ENCODE results near the gene ZNF587. TPM values are rescaled to one million over a fixed set of nuclear protein-coding genes. Genes with fewer than 3 reads are reported as not detected.
"Not testable (repeated sequence)": the region's sequence is repeated elsewhere in the genome, so short reads cannot be mapped to it uniquely, and the experiment has no call there.

The ZNF587 gene
- total RNA-seq, 1 experiment from 2014 or later: 25.9 TPM

DNA sequence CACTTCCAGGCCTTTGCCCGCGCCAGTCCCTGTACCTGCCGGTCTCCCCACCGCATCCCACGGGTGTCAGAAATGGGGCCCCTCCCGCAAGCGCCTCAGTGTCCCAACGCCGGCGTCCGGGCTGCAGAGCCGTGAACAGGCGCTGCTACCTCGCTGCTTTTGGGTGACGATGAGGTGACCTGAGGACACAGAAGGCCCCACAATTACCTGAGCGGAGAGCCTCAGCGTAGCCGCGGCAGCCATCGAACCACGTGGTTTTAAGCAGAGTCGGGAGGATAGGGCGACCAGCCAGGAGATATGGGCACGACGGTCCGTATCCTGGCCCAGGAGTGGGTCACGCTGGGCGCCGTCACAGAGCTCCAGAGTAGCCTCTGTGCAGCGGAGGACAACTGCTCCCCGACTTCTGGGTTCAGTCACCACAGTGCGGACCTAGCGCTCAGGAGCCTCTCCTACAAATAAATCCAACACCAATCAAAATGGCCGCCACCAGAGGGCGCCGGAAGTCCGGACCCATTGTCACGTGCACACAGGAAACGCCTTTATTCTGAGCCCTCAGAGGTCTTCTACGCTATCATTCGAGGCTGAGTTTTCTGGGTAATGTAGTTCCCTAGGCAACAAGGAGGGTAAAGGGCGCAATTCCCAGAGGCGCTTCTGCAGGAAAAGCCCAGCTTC is 39.0 kb downstream of the ZNF587 start, which contains the start of gene ZNF814:
Gene ZNF814 (minus strand): TSS at position 478 of the 672 bp plus-strand sequence. CDS start 235 bp downstream, at position 243.
- H3K36me3 ChIP-seq (ENCODE audit: control insufficient read depth in 1 of 2, insufficient read depth in 2 of 2, low read length in 2 of 2): no peaks in the 10 kb centered on the region
- H3K4me1 ChIP-seq (ENCODE audit: control insufficient read depth in 1 of 2, insufficient read depth in 2 of 2, low read length in 2 of 2): no peaks in the 10 kb centered on the region
- H4K20me1 ChIP-seq (ENCODE audit: insufficient read depth): no peaks in the 10 kb centered on the region
- ChIA-PET POLR2A (no interaction called here), CTCF (no interaction called here), RAD21 (ENCODE audit: low non-redundant PET in 1 of 2, low total read pairs in 2 of 2, uncharacterized antibody in 2 of 2, unreplicated experiment in 2 of 2) (no interaction called here)
- no TSS peak for BruUV-seq (replicated peaks)
- H3K27me3 ChIP-seq (ENCODE audit: insufficient read depth, low read length): no peaks in the 10 kb centered on the region
- ATAC-seq (peak; percentile 52; the same call in 1 of the 2 replicates), DNase-seq (ENCODE audit: low read depth, low spot score) (no peak)
- peaks cover 0 to 16% of the 10 kb centered on the region in 2 experiments; a peak in 1 of 4 replicates for H3K9me3 ChIP-seq (ENCODE audit: control insufficient read depth in 1 of 2, insufficient read depth in 1 of 2, low read depth in 1 of 2, low read length in 2 of 2)
- intact Hi-C loops (cut with micrococcal nuclease): no loop called here
- no peak within 1 kb of the TSS for H3K9ac ChIP-seq (ENCODE audit: low read length)
- H3K4me3 ChIP-seq (replicated peaks in 1 of 2; ENCODE audit: low read depth in 1 of 2, low read length in 2 of 2): no peak within 1 kb of the TSS
- no peaks in the 10 kb centered on the region for H3K79me2 ChIP-seq (ENCODE audit: insufficient read depth, low read length)
- H3K27ac ChIP-seq (ENCODE audit: low read depth, low read length): no peak within 1 kb of the TSS
- H3K4me2 ChIP-seq (ENCODE audit: low read length): no peak within 1 kb of the TSS
- TF ChIP-seq, protein P1, sequence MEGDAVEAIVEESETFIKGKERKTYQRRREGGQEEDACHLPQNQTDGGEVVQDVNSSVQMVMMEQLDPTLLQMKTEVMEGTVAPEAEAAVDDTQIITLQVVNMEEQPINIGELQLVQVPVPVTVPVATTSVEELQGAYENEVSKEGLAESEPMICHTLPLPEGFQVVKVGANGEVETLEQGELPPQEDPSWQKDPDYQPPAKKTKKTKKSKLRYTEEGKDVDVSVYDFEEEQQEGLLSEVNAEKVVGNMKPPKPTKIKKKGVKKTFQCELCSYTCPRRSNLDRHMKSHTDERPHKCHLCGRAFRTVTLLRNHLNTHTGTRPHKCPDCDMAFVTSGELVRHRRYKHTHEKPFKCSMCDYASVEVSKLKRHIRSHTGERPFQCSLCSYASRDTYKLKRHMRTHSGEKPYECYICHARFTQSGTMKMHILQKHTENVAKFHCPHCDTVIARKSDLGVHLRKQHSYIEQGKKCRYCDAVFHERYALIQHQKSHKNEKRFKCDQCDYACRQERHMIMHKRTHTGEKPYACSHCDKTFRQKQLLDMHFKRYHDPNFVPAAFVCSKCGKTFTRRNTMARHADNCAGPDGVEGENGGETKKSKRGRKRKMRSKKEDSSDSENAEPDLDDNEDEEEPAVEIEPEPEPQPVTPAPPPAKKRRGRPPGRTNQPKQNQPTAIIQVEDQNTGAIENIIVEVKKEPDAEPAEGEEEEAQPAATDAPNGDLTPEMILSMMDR (IDR thresholded peaks at IDR 0.05 in 2 of 3, conservative IDR thresholded peaks at IDR 0.05 in 1 of 3; ENCODE audit: borderline replicate concordance in 1 of 3, insufficient read depth in 1 of 3, low read depth in 2 of 3, low read length in 2 of 3): peak in 2 of 3 experiments; percentile 25 to 48; a peak in 2 of 6 replicates
- TF ChIP-seq CEBPB (IDR thresholded peaks at IDR 0.05; ENCODE audit: low read depth): no peak
- H3K9me2 ChIP-seq (ENCODE audit: insufficient read depth): no peaks in the 10 kb centered on the region
- H2AFZ ChIP-seq (ENCODE audit: low read depth, low read length, poor library complexity, severe bottlenecking): no peak within 1 kb of the TSS

DNA sequence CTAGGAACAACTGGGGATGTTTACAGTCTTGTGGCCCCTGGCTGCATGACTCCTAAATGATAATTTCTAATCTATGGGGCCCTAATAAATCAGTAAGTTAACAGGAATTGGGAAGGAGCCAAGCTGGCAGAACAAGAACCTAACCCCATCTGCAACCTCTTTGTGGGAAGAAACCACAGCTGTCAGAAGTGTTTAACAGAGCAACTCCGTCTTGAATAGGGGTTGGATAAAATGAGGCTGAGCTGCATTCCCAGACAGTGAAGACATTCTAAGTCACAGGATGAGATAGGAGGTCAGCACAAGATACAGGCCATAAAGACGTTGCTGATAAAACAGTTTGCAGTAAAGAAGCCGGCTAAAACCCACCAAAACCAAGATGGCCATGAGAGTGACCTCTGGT is 41.0 kb downstream of the ZNF587 start:
- H3K79me2 ChIP-seq (ENCODE audit: insufficient read depth, low read length); H3K27ac ChIP-seq (ENCODE audit: low read depth, low read length); POLR2A ChIA-PET; H3K9me2 ChIP-seq (ENCODE audit: insufficient read depth); H3K9me3 ChIP-seq (ENCODE audit: control insufficient read depth in 1 of 2, insufficient read depth in 1 of 2, low read depth in 1 of 2, low read length in 2 of 2); RAD21 ChIA-PET (ENCODE audit: low non-redundant PET in 1 of 2, low total read pairs in 2 of 2, uncharacterized antibody in 2 of 2, unreplicated experiment in 2 of 2); intact Hi-C loops (cut with micrococcal nuclease); DNase-seq (ENCODE audit: low read depth, low spot score); H3K9ac ChIP-seq (ENCODE audit: low read length); H3K4me2 ChIP-seq (ENCODE audit: low read length); H3K27me3 ChIP-seq (ENCODE audit: insufficient read depth, low read length); H3K36me3 ChIP-seq (ENCODE audit: control insufficient read depth in 1 of 2, insufficient read depth in 2 of 2, low read length in 2 of 2); H3K4me3 ChIP-seq (replicated peaks in 1 of 2; ENCODE audit: low read depth in 1 of 2, low read length in 2 of 2); ATAC-seq; BruUV-seq (replicated peaks); H3K4me1 ChIP-seq (ENCODE audit: control insufficient read depth in 1 of 2, insufficient read depth in 2 of 2, low read length in 2 of 2); H4K20me1 ChIP-seq (ENCODE audit: insufficient read depth); H2AFZ ChIP-seq (ENCODE audit: low read depth, low read length, poor library complexity, severe bottlenecking); CTCF ChIA-PET: not testable (repeated sequence)

All from HCT116 (cell line).